NCI-H69 (cell line): ENCODE measurements around the gene TPD52L2.
"Not testable (repeated sequence)": the region's sequence is repeated elsewhere in the genome, so short reads cannot be mapped to it uniquely, and the experiment has no call there.

Experiments
- DNase-seq: peaks from one replicate; lab custom pipeline; 2025; lab: John Stamatoyannopoulos, UW

The TPD52L2 gene

GRCh38 chr20:63878899-63879663 is 14.0 kb downstream of the TPD52L2 start:
- DNase-seq: no peak

GRCh38 chr20:63880901-63881300 is 15.8 kb downstream of the TPD52L2 start:
- not testable (repeated sequence) for DNase-seq

- DNase-seq: no peak
Observed at GRCh38 chr20:63881451-63882226, 16.6 kb downstream of the TPD52L2 start.

- no peak for DNase-seq
Observed at GRCh38 chr20:63882257-63883200, 17.5 kb downstream of the TPD52L2 start.

- DNase-seq: no peak
Observed at GRCh38 chr20:63883201-63883593, 18.1 kb downstream of the TPD52L2 start.

GRCh38 chr20:63884506-63885263 is 19.6 kb downstream of the TPD52L2 start:
- DNase-seq: no peak

GRCh38 chr20:63885264-63886053 is 20.4 kb downstream of the TPD52L2 start:
- DNase-seq: no peak

- no peak for DNase-seq
Observed at GRCh38 chr20:63886054-63886419, 21.0 kb downstream of the TPD52L2 start.

- no peak for DNase-seq
Observed at GRCh38 chr20:63886921-63887320, 21.9 kb downstream of the TPD52L2 start.

GRCh38 chr20:63889241-63890200 is 24.5 kb downstream of the TPD52L2 start:
- DNase-seq: no peak

- DNase-seq: no peak
Observed at GRCh38 chr20:63890201-63890576, 25.1 kb downstream of the TPD52L2 start.

- DNase-seq: no peak
Observed at GRCh38 chr20:63890616-63891015, 25.5 kb downstream of the TPD52L2 start.

GRCh38 chr20:63891061-63892002 is 26.3 kb downstream of the TPD52L2 start:
- DNase-seq: no peak

- DNase-seq: no peak
Observed at GRCh38 chr20:63892402-63892801, 27.3 kb downstream of the TPD52L2 start.

GRCh38 chr20:63893999-63894357 is 28.9 kb downstream of the TPD52L2 start:
- DNase-seq: peak; percentile 9

GRCh38 chr20:63894358-63895201 is 29.5 kb downstream of the TPD52L2 start, which contains the start of gene DNAJC5:
Gene DNAJC5 (plus strand): TSS chr20:63895126. CDS start chr20:63928346, 33,220 bp downstream.
- peak; percentile 92 for DNase-seq

GRCh38 chr20:63895202-63895951 is 30.3 kb downstream of the TPD52L2 start:
- DNase-seq: peak; percentile 25
